ENCODE data around the gene RIMS4.

Gene RIMS4

DNA sequence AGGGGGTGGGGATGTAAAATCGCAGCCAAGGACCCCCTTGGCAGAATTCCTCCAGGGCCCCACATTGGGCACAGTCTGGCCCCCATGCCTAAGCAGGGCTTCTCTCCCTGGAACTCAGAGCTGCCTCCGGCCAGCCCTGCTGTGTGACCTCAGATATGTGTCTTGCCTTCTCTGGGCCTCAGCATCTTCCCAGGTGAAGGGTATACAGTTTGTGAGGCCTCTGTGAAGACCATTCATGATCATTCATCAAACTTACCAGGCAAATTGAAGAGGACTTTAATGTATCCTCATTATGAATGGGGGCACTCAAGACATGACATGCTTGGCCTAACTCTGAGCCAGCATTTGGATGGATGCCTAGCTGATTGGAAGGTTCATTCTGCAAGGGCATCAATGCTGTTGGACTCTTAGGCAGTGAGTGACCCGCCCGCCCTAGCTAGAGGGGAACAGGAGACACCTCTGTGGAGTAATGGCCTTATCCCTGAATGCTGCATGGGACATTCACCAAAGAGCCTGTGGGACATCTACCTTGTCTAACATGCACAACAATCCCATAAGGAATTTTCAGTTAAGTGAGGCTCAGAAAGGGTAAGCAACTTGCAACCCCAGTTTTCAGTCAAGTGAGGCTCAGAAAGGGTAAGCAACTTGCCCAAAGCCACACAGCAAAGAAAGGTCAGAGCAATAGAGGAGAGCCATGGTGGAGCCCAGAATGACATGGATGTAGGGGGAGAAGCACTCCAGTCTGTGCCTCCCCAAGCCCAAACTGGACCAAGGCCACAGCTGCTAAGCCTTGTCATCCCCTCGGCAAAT is 94.6 kb downstream of the RIMS4 start:
- DNase-seq = no peak

DNA sequence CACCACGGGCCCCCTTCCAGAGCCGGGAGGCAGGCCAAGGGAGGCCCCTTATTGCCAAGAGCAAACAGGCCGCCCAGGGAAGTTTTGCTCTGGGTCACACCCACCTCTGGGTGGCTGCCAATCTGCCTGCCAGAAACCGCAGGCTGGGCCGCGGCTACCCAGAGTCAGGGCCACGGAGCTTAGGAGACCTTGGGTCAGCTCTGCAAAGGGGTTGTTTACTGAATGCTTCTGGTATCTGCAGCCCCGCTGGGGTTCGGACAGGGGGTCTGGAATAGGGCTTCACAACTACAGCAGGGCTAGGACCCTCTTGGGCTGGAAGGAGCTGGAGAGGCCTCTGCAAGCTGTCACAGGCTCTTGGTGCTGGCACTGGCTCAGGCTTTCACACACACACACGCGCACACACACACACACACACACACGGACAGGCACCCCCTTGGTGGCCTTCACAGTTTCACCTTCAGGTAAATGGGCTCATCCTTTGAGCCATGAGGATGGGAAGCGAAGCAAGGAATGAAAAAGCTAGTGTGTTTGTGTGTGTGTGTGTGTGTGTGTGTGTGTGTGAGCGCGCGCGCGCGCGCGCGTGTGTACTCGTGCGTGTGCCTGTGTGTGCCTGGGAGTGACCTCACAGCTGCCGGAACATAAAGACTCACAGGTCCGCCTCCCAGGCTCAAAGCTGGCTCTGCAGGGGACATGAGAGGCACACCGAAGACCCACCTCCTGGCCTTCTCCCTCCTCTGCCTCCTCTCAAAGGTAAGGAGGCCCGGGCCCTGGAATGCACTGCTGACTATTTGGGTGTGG is 95.4 kb downstream of the RIMS4 start, which contains the start of gene CCN5:
Gene CCN5 (plus strand): TSS at position 669 of the 798 bp plus-strand sequence. CDS start 22 bp downstream, at position 691.
- DNase-seq = peak; percentile 12

DNA sequence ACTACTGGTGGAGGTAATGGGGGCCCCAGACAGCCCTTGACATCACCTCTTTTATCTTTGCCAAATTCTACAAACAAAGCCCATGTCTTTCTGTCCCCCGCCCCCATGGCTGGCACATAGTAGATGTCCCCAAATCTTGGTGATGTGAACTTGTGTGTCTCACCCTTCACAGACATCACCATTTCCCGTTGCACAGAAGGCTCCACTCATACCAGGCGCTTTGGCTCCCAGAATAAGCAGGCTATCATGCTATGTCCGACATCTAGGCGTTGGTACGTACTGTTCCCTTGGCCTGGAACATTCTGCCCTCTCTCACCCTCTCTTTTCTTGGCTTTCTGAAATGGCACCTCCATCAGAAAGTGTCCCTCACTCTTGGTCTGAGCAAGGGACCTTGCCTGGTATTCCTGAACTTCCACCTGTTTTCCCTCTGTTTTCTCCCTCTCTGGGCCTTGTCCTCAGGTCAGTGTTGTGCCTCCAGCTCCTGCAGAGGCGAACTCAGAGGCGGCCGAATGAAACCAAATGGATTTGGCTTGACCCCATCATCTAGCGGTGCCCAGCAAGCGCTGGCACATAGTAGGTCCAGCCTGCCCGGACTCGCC is 96.1 kb downstream of the RIMS4 start:
- DNase-seq = no peak

DNA sequence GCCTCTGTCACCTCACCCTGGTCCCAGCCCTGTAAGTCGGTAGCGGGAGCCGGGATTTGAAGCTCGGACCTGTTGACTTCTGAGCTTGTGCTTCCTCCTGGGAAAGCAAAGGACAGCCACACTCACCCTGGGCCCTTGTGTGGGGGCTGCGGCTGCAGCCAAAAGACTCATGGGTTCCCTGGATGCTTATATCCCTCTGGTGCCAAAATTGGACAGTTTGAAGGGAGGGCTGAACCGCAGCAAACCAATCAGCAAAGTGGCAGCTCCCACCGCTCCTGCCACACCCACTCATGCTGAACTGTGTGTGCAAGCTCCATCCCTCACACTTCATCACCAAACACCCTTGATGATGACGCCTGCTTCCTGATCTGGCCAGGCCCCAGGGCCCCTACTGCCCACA is 99.1 kb downstream of the RIMS4 start:
- DNase-seq = no peak

DNA sequence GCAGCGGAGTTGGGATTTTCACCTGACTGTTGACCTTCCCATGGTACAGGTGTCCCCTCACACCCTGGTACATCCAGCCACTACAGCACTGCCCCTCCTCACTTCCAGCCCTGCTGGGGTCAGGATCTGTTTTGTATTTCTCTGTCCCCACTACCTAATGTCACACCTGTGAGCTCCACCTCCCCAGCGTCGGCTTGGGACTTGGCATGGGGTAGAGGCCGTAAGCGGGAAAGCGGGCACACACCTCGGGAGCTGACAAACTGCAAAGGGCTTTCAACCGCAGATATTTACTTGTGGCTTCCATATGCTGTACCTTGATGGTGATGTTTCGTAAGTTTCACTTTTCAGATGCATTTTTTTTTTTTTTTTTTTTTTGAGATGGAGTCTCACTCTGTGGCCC is 100.5 kb downstream of the RIMS4 start:
- DNase-seq = no peak

DNA sequence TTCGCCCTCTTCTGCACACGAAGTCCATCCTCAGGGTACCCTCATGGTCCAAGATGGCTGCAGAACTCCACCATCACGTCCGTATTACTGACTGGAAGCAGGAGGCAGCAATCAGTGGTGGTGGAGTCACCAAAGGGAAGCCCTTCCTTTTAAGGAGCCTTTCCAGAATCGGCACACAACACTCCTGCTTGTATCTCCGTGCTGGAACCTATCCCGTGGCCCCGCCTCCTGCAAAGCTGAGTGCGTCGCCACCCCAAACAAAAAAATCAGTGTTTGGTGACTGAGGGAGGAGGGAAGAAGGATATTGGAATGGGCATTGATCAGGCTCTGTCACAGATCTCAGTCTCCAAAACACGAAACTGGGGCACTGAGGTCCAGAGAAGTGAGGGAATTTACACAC is 101.0 kb downstream of the RIMS4 start:
- no peak for DNase-seq

DNA sequence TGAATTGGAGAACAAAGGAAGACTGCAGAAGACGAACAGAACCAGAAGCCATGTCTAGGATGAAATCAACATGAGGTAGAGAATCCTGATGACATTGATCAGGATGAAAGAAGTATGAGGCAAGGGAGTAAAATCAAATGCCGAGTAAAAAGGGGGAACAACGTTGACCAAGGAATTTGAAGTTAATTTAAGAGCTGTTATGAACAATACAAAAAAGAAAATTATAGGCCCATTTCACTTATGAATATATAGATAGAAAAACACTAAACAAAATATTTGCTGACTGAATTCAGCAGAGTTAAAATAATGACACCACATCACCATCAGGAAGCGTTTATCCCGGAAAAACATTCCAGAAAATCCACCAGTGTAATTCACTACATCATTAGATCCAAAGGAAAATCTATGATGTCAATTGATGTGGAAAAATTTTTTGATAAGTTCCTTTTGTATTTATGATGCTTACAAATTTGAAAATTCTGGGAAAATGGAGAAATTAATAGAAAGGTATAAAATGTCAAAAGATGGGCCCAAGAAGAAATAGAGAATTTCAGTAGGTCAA is 103.2 kb downstream of the RIMS4 start:
- no peak for DNase-seq

DNA sequence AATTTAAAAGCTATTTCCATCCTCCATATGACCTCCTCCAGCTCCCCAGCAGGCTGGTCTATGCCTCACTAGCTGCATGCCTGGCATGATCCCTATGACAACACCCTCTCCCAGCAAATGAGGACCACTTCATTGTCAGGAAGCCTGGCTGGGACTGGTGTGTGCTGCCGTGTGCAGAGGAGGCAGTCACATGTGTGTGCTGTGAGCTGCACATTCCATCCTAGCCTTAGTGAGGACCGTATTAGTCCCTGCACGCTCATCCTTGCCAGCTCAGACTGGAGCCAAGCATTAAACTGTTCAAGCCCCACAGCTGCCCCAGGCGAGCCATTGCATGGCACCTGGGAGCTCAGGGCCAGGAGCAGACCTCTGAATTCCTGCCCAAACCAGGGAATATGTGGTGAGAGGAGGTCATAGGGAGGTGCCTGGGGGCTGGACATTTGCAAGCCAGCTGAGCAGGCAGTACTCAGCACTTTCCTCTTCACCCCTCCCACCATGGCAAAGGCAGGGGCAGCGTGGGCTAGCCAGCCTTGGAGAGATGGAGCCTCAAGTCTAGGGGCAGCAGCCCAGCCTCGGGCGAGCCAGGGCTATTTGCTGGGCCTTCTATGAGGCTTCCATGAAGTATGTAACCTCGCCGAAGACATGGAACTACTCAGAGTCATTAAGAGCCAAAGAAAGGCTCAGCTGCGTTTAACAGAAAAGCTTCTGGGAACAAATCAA is 103.9 kb downstream of the RIMS4 start:
- DNase-seq = peak; percentile 19

DNA sequence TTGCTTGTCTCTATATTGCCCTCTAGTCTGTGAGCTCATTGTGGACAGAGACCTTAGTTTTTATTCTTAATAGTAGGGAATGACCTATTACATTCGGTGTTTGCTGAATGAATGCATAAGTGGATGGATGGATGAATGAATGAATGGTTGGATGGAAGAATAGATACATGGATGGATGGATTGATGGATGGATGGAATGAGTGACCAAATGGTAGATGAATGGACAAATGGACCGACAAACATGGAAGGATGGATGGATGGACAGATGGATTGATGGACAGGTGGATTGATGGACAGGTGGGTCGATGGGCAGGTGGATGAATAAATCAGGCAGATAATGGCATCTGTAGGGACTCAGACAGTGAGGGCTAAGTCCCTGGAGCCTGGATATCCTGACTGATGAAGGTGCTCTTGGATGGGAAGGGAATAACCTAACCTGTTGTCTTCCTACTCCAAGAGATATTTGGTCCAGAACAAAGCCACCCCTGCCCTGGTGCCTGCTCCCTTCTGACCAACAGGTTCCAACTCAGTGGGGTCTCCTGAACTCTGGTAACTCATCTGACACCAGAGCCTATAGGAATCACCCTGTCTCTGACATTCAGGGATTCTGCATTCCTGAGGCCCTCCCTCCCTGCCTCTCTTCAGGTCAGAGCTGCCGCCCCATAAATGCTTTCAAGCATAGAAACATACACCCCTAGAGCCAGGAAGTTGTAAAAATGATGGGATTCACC is 104.8 kb downstream of the RIMS4 start:
- no peak for DNase-seq

DNA sequence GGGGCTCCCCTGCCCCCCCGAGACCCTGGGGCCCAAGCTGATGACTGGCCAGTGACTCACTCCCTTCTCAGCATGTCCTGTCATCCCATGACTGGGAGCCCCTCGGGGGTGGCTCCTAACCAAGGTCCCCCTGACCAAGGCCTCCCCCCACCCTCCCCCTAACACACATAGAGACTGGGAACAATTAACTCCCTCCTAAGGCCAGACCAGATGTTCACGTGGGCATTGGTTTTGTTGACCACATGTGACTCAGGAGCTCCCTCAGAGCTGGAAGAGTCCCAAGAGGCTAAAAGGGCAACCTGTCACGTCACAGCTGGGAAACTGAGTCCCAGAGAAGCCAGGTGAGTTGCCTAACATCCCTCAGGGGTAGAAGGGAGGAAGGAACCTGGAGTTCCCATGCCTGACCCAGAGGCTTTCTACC is 105.8 kb downstream of the RIMS4 start:
- DNase-seq = no peak

DNA sequence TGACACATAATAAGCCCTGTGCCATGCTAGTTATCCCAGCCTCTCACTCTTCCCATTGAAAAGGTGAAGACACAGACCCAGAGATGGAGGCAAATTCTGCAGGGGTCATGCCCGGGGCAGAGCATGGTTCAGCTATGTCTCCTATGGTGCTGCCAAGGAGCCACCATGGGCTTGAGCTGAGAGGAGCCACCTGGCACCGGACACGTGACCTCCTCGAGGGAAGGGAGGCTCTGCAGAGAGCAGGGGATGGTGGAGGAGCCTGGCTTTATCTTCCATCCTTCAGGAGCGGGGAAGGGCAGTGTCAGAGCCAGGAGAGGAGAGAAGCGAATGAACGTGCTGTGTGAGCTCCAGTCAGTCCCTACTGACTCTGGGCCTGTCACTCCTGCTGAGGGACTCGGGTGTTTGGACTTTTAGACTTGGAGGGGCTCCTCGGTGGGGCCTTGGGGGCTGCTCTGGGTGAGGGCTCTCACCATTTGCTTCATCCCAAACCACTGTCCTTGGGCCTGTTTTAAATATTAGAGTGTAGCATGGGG is 106.3 kb downstream of the RIMS4 start:
- DNase-seq = no peak

DNA sequence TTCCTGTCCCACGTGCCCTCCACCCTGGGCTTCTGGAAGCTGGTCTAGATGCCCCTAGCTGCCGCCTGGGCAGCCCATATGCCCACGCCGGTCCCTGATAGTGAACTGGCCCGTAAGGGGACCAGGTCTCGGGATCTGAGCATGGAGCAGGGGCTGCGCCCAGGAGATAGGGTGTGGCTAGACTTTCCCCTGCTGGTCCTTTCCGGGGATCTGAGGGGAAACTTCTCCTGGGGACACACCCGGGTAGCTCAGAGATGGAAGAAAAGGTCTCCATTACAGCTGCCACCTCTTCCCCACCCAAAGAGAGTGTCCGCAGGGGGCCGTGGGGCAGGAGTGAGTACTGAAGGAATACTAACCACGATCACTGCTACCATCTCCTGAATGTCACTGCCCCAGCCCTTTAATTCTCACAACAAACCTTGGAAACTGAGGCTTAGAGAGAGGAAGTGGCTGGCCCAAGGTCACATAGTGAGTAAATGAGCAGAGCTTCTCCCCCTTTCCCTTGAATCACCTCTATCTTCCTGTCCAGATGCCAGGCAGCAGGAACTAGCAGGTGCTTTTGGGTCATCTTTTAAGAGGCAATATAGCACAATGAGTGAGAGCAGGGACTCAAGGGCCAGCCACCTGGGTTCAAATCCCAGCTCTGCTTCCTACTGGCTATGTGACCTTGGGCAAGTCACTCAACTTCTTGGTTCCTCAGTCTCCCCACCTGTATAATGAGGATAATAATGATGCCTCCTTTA is 107.0 kb downstream of the RIMS4 start:
- DNase-seq = no peak

DNA sequence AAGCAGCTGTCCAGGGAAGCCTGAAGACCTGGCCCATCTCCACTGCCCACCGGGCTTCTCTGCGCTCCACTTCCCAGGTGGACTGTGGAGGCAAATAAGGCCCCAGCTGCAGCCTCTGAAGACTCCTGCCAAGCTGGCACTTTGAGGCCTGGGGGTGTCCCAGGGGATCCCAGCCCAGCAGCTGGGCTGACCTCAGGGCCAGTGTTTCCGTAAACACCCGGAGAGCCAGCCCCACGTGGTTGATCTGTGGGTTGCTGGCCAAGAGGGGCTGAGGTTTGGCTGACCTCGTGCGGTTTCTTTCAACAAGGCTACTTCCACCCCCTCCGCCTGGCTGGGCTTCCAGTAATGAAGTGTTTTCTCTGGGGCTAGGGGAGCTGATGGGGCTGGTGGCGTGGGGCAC is 107.6 kb downstream of the RIMS4 start:
- no peak for DNase-seq

DNA sequence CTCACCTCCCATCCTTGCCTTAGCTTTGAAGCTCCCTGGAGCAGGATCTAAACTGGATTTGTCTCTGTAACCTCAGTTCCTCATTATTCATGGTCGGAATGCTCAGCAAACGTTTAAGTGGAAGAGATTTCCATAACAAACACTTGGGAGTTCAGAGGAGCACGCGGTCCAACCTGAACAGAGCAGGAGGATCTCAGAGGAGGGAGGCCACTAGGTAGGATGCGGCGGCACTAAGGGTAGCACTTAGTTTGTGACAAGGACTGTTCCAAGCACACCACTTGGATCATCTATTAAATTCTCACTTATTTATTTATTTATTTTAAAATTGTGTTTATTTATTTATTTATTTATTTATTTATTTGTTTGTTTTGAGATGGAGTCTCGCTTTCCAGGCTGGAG is 108.5 kb downstream of the RIMS4 start:
- peak; percentile 15 for DNase-seq
